Measurements from ENCODE around the gene FAM98C.

The FAM98C gene

GRCh38 chr19:38424272-38424671 lies 21.4 kb downstream of the FAM98C start:
- TF ChIP-seq SIN3A (IDR thresholded peaks at IDR 0.05; ENCODE audit: borderline replicate concordance, insufficient read depth, low read length) (no peak), FOXP2 (optimal IDR thresholded peaks at IDR 0.05; ENCODE audit: borderline replicate concordance, extremely low read depth, extremely low read length, insufficient read depth) (no peak), TAF1 (IDR thresholded peaks at IDR 0.05; ENCODE audit: borderline replicate concordance, insufficient read depth, low read length) (no peak), POLR2AphosphoS5 (IDR thresholded peaks at IDR 0.05; ENCODE audit: low read depth, low read length) (no peak)
- TF ChIP-seq, protein P1, sequence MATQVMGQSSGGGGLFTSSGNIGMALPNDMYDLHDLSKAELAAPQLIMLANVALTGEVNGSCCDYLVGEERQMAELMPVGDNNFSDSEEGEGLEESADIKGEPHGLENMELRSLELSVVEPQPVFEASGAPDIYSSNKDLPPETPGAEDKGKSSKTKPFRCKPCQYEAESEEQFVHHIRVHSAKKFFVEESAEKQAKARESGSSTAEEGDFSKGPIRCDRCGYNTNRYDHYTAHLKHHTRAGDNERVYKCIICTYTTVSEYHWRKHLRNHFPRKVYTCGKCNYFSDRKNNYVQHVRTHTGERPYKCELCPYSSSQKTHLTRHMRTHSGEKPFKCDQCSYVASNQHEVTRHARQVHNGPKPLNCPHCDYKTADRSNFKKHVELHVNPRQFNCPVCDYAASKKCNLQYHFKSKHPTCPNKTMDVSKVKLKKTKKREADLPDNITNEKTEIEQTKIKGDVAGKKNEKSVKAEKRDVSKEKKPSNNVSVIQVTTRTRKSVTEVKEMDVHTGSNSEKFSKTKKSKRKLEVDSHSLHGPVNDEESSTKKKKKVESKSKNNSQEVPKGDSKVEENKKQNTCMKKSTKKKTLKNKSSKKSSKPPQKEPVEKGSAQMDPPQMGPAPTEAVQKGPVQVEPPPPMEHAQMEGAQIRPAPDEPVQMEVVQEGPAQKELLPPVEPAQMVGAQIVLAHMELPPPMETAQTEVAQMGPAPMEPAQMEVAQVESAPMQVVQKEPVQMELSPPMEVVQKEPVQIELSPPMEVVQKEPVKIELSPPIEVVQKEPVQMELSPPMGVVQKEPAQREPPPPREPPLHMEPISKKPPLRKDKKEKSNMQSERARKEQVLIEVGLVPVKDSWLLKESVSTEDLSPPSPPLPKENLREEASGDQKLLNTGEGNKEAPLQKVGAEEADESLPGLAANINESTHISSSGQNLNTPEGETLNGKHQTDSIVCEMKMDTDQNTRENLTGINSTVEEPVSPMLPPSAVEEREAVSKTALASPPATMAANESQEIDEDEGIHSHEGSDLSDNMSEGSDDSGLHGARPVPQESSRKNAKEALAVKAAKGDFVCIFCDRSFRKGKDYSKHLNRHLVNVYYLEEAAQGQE (IDR thresholded peaks at IDR 0.05; ENCODE audit: insufficient read depth in 1 of 2, low read depth in 2 of 2, low read length in 2 of 2): no peak

DNA sequence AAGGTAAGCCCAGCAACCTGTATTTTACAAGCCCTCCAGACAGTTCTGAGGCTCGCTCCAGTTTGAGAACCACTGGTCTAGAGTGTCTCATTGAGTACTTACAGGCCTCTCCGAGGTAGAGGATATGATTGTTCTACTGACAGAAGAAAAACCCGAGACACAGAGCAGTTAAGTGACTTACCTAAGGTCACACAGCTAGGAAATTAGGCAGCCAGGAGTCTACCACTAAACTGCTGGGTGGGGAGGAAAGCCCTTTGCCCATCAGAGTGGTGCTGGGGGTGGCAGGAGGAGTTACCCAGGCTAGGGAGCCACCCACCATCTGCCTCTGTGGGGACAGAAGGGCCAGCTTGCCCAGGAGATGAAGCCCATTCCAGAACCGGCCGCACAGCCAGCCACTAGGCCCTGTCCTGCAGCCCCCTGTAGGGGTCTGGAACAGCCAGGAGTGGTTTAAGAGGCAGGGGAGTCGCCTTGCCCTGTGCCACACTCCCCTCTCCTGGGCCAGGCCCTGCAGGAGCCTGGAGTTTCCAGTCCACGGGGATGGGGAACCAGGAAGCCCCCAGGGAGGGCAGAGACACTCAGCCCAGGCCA lies 22.4 kb downstream of the FAM98C start:
- TF ChIP-seq POLR2AphosphoS5 (IDR thresholded peaks at IDR 0.05; ENCODE audit: low read depth, low read length) (no peak), FOXP2 (optimal IDR thresholded peaks at IDR 0.05; ENCODE audit: borderline replicate concordance, extremely low read depth, extremely low read length, insufficient read depth) (no peak), SIN3A (IDR thresholded peaks at IDR 0.05; ENCODE audit: borderline replicate concordance, insufficient read depth, low read length) (no peak), TAF1 (IDR thresholded peaks at IDR 0.05; ENCODE audit: borderline replicate concordance, insufficient read depth, low read length) (no peak)
- TF ChIP-seq, protein P1 (IDR thresholded peaks at IDR 0.05; ENCODE audit: insufficient read depth in 1 of 2, low read depth in 2 of 2, low read length in 2 of 2): no peak

GRCh38 chr19:38425810-38426466 lies 23.0 kb downstream of the FAM98C start, which contains the start of gene RASGRP4:
Gene RASGRP4 (minus strand): TSS chr19:38426219. CDS start chr19:38426091, 128 bp downstream.
- TF ChIP-seq TAF1 (IDR thresholded peaks at IDR 0.05; ENCODE audit: borderline replicate concordance, insufficient read depth, low read length) (no peak), SIN3A (IDR thresholded peaks at IDR 0.05; ENCODE audit: borderline replicate concordance, insufficient read depth, low read length) (no peak)

DNA sequence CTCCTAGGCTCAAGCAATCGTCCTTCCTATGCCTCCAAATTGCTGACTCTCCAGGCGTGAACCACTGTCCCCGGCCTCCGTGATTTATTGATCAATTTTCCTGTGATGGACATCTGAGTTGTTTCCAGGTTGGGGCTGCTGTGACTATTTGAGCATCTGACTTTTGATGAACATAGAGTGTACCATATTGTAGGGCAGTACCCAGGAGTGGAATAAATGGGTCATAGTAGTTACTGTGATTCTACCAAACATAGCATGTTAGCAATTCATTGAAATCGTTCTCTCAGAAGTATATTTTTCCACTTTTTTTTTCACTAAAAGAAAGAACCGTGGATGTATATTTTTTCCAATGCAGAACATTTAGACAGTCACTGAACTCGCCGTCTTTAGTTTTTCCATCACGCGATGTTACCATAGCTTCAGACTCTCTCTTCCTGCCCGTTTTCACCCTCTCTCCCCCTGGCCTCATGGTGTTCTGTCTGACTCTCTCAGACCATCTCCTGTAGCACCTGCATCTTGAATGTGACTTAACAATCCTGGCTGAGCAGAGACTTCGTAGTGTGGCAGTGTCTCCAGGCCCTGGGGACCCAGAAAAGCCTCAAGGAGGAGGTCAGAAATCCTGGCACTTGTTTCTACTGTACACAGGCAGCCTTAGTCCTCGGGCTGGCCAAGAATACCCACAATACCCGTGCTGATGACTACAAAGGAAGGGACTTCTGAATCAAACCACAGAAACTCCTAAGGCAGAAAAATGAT lies 26.3 kb downstream of the FAM98C start:
- TF ChIP-seq, protein P1 (IDR thresholded peaks at IDR 0.05; ENCODE audit: insufficient read depth in 1 of 2, low read depth in 2 of 2, low read length in 2 of 2): no peak
- no peak for TF ChIP-seq POLR2AphosphoS5 (IDR thresholded peaks at IDR 0.05; ENCODE audit: low read depth, low read length)
- TF ChIP-seq FOXP2 (optimal IDR thresholded peaks at IDR 0.05; ENCODE audit: borderline replicate concordance, extremely low read depth, extremely low read length, insufficient read depth): no peak
- no peak for TF ChIP-seq TAF1 (IDR thresholded peaks at IDR 0.05; ENCODE audit: borderline replicate concordance, insufficient read depth, low read length)
- no peak for TF ChIP-seq SIN3A (IDR thresholded peaks at IDR 0.05; ENCODE audit: borderline replicate concordance, insufficient read depth, low read length)

GRCh38 chr19:38429811-38430156 lies 26.9 kb downstream of the FAM98C start:
- TF ChIP-seq SIN3A (IDR thresholded peaks at IDR 0.05; ENCODE audit: borderline replicate concordance, insufficient read depth, low read length) (no peak), TAF1 (IDR thresholded peaks at IDR 0.05; ENCODE audit: borderline replicate concordance, insufficient read depth, low read length) (no peak), POLR2AphosphoS5 (IDR thresholded peaks at IDR 0.05; ENCODE audit: low read depth, low read length) (no peak), FOXP2 (optimal IDR thresholded peaks at IDR 0.05; ENCODE audit: borderline replicate concordance, extremely low read depth, extremely low read length, insufficient read depth) (no peak)
- TF ChIP-seq, protein P1 (IDR thresholded peaks at IDR 0.05; ENCODE audit: insufficient read depth in 1 of 2, low read depth in 2 of 2, low read length in 2 of 2): no peak
